Thoracic aorta (tissue), 2 donors: ENCODE measurements around the gene USP7. TPM values are rescaled to one million over a fixed set of nuclear protein-coding genes. Genes with fewer than 3 reads are reported as not detected.
A peak's percentile ranks its signal among the peaks of the same experiment; 100 is the strongest.

ENCODE experiments used
- ATAC-seq: fragments of 150-250 bp; one replicate; pipeline ENCODE4 v1.8.0; 2017; ENCODE audit warnings: low read depth; ENCODE audit not compliant: insufficient number of reproducible peaks, low FRiP score
- DNase-seq: peaks from one replicate; pipeline ENCODE4 v3.0.0-alpha.2; 2020; ENCODE audit warnings: low spot score
- H3K27ac ChIP-seq, 2 donors: fragments of 200-600 bp; sonication (generic); 1 replicate in 1 of 2; 2 replicates in 1 of 2; pipeline ENCODE4 v1.5.1; 2016; ENCODE audit warnings: mild to moderate bottlenecking in 2 of 2, moderate library complexity in 2 of 2
- H3K27me3 ChIP-seq: fragments of 200-600 bp; sonication (generic); replicated peaks from 2 replicates; pipeline ENCODE4 v1.6.0; 2016; ENCODE audit warnings: mild to moderate bottlenecking; ENCODE audit not compliant: insufficient read depth
- H3K36me3 ChIP-seq: fragments of 200-600 bp; sonication (generic); one replicate; pipeline ENCODE4 v1.5.1; 2016
- H3K4me1 ChIP-seq, 2 donors: fragments of 200-600 bp; sonication (generic); 1 replicate in 1 of 2; 2 replicates in 1 of 2; pipeline versions ENCODE4 v1.5.1 to v1.6.0; 2016; ENCODE audit warnings: low read depth in 2 of 2, mild to moderate bottlenecking in 1 of 2; ENCODE audit not compliant: control insufficient read depth in 1 of 2
- H3K4me3 ChIP-seq: fragments of 200-600 bp; sonication (generic); 2 replicates; pipeline ENCODE4 v1.5.1; 2016; ENCODE audit warnings: mild to moderate bottlenecking
- H3K9me3 ChIP-seq: fragments of 200-600 bp; sonication (generic); 2 replicates; pipeline ENCODE4 v1.5.1; 2016
- CTCF ChIP-seq: fragments of 200-600 bp; sonication (generic); IDR thresholded peaks from one replicate; pipeline ENCODE4 v1.5.1; 2019; ENCODE audit warnings: antibody characterized with exemption
- total RNA-seq, 2 donors: library from RNA; depleted of rRNA; stranded (reverse); fragments of >200 nt; gene quantifications; one replicate each; pipeline versions ENCODE4 v1.1.0 to v1.2.3, GENCODE V29; 2016

The USP7 gene
- total RNA-seq, 2 donors from 2014 or later, result 61.2 to 93.8 TPM

- no peak for TF ChIP-seq CTCF
- peak overlapping the region in 1 of 2 donors; percentile 79 for H3K27ac ChIP-seq
- H3K27me3 ChIP-seq, result no peaks in the 10 kb centered on the region
- ATAC-seq, result no peak
- no peaks in the 10 kb centered on the region for H3K9me3 ChIP-seq
- peak overlapping the region; percentile 98 for H3K4me3 ChIP-seq
- peaks cover 37 to 65% of the 10 kb centered on the region in 2 donors for H3K4me1 ChIP-seq
- H3K36me3 ChIP-seq, result no peaks in the 10 kb centered on the region
- DNase-seq, result no peak
Measured at GRCh38 chr16:8866118-8866883, 97.4 kb downstream of the USP7 start.

GRCh38 chr16:8865145-8865882, 98.4 kb downstream of the USP7 start:
- Histone ChIP-seq H3K36me3 (no peaks in the 10 kb centered on the region), H3K4me3 (no peak overlapping the region), H3K9me3 (no peaks in the 10 kb centered on the region), H3K4me1 (peaks cover 32 to 59% of the 10 kb centered on the region in 2 donors), H3K27me3 (no peaks in the 10 kb centered on the region), H3K27ac (no peak overlapping the region)
- DNase-seq (no peak), ATAC-seq (no peak)
- TF ChIP-seq CTCF, result no peak

GRCh38 chr16:8864480-8865110, 99.1 kb downstream of the USP7 start:
- Histone ChIP-seq H3K27ac (peak overlapping the region in 1 of 2 donors; percentile 22), H3K36me3 (no peaks in the 10 kb centered on the region), H3K4me1 (peaks cover 32 to 55% of the 10 kb centered on the region in 2 donors), H3K9me3 (no peaks in the 10 kb centered on the region), H3K27me3 (no peaks in the 10 kb centered on the region), H3K4me3 (peak overlapping the region; percentile 32)
- DNase-seq (no peak), ATAC-seq (no peak)
- no peak for TF ChIP-seq CTCF

- ATAC-seq (no peak), DNase-seq (no peak)
- no peak for TF ChIP-seq CTCF
- H3K36me3 ChIP-seq, result peaks cover 2% of the 10 kb centered on the region
- H3K4me3 ChIP-seq, result no peak overlapping the region
- H3K27ac ChIP-seq, result peak overlapping the region in 1 of 2 donors; percentile 22
- no peaks in the 10 kb centered on the region for H3K9me3 ChIP-seq
- no peaks in the 10 kb centered on the region for H3K27me3 ChIP-seq
- peaks cover 32 to 51% of the 10 kb centered on the region in 2 donors for H3K4me1 ChIP-seq
Measured at GRCh38 chr16:8863594-8864424, 99.9 kb downstream of the USP7 start.
